HepG2 (cell line): ENCODE results near the gene SLC8A2. TPM values are rescaled to one million over a fixed set of nuclear protein-coding genes. Genes with fewer than 3 reads are reported as not detected.

Experiments
- ATAC-seq: fragments of 200-7000 bp; cut with Tn5 transposase; 3 replicates; pipeline ENCODE4 v1.9.1; 2020; ENCODE audit warnings: mild to moderate bottlenecking, moderate library complexity
- BruUV-seq: library from RNA; stranded (reverse); fragments of 400-500 nt; replicated peaks from 2 replicates; lab custom pipeline; 2021; lab: Mats Ljungman, UMichigan
- CTCF ChIA-PET: fragments of 300-600 bp; formaldehyde crosslinking; extraction: SDS; loops from one replicate; lab custom pipeline; 2021; ENCODE audit warnings: low total read pairs, inconsistent platforms, low intra/inter-chr PET ratio; lab: Yijun Ruan, JAX
- POLR2A ChIA-PET: fragments of 350-600 bp; sonication (Branson Sonifier 250); formaldehyde crosslinking; loops from one replicate; lab custom pipeline; 2020; ENCODE audit warnings: antibody characterized with exemption, inconsistent platforms; lab: Yijun Ruan, JAX
- DNase-seq: peaks from one replicate; pipeline ENCODE4 v3.0.0-alpha.2; 2015; ENCODE audit warnings: low spot score
- FAIRE-seq: peaks from 3 replicates; lab custom pipeline; 2011; peaks lifted over from hg19 to GRCh38; lab: Jason Lieb, UNC
- H2AFZ ChIP-seq: one replicate; pipeline ENCODE4 v1.6.1; 2011; ENCODE audit warnings: low read length, inconsistent platforms
- H3K27ac ChIP-seq: fragments of 300-600 bp; 3 replicates; pipeline ENCODE4 v1.8.0; 2011; ENCODE audit warnings: mixed run types, mild to moderate bottlenecking, mixed read lengths, low read length, inconsistent platforms; ENCODE audit not compliant: insufficient read depth; ENCODE audit errors: extremely low read length
- H3K27me3 ChIP-seq, 2 experiments: fragments of 200-600 bp in 1 of 2; 2 replicates in 1 of 2; 3 replicates in 1 of 2; pipeline versions ENCODE4 v1.6.0 to v1.8.0; 2011; ENCODE audit warnings: low read length in 2 of 2, mild to moderate bottlenecking in 2 of 2, moderate library complexity in 2 of 2, inconsistent platforms in 1 of 2; ENCODE audit not compliant: insufficient read depth in 2 of 2, control insufficient read depth in 1 of 2
- H3K36me3 ChIP-seq, 2 experiments: fragments of 200-600 bp in 1 of 2; replicated peaks in 1 of 2; 2 replicates in 1 of 2; 3 replicates in 1 of 2; pipeline versions ENCODE4 v1.5.1 to v1.8.0; 2011; ENCODE audit warnings: low read length in 2 of 2, inconsistent platforms in 1 of 2; ENCODE audit not compliant: insufficient read depth in 2 of 2, control insufficient read depth in 1 of 2
- H3K4me1 ChIP-seq: 2 replicates; pipeline ENCODE4 v1.5.1; 2012; ENCODE audit warnings: low read length, inconsistent platforms; ENCODE audit not compliant: insufficient read depth
- H3K4me2 ChIP-seq: 2 replicates; pipeline ENCODE4 v1.6.0; 2011; ENCODE audit warnings: low read depth, low read length, inconsistent platforms
- H3K4me3 ChIP-seq, 3 experiments: fragments of 200-600 bp in 1 of 3; sonication (generic), shearing (Covaris generic) in 1 of 3; replicated peaks in 1 of 3; 2 replicates each; pipeline ENCODE4 v1.5.1; 2011 to 2016; ENCODE audit warnings: low read length in 3 of 3, inconsistent platforms in 2 of 3, low read depth in 2 of 3, mild to moderate bottlenecking in 2 of 3, control low read depth in 1 of 3, mixed read lengths in 1 of 3; ENCODE audit not compliant: insufficient read depth in 1 of 3
- H3K79me2 ChIP-seq: one replicate; pipeline ENCODE4 v1.6.1; 2011; ENCODE audit warnings: low read length, inconsistent platforms; ENCODE audit not compliant: insufficient read depth
- H3K9ac ChIP-seq: 2 replicates; pipeline ENCODE4 v1.6.0; 2011; ENCODE audit warnings: mild to moderate bottlenecking, low read depth, low read length, inconsistent platforms; ENCODE audit not compliant: insufficient read depth
- H3K9me3 ChIP-seq: 2 replicates; pipeline ENCODE4 v1.5.1; 2012; ENCODE audit warnings: mild to moderate bottlenecking, low read length
- H4K20me1 ChIP-seq: 2 replicates; pipeline ENCODE4 v1.6.0; 2011; ENCODE audit warnings: inconsistent platforms, mild to moderate bottlenecking, low read length, moderate library complexity; ENCODE audit not compliant: insufficient read depth
- HDAC2 ChIP-seq: sonication (generic); formaldehyde crosslinking; IDR thresholded peaks from 2 replicates; pipeline ENCODE4 v1.4.0; 2020; ENCODE audit warnings: missing genetic modification reagents
- MAZ ChIP-seq, 2 experiments: sonication (generic) in 1 of 2; formaldehyde crosslinking in 1 of 2; IDR thresholded peaks; 2 replicates each; pipeline versions ENCODE4 v1.5.0 to v1.6.1; 2012 to 2020; ENCODE audit warnings: low read depth in 2 of 2, mild to moderate bottlenecking in 2 of 2, borderline replicate concordance in 1 of 2, improper control_type of control experiment in 1 of 2, low read length in 1 of 2, missing genetic modification reagents in 1 of 2, moderate library complexity in 1 of 2
- NFIC ChIP-seq: IDR thresholded peaks from 2 replicates; pipeline ENCODE4 v1.6.1; 2012; ENCODE audit warnings: mild to moderate bottlenecking, low read length, inconsistent platforms
- PHF5A ChIP-seq: IDR thresholded peaks from one replicate; pipeline ENCODE4 v1.6.1; 2018; ENCODE audit warnings: low read depth, missing genetic modification reagents; ENCODE audit not compliant: unreplicated experiment
- SSRP1 ChIP-seq: IDR thresholded peaks from 2 replicates; pipeline ENCODE4 v1.6.1; 2016; ENCODE audit warnings: control low read depth
- ZNF414 ChIP-seq: sonication (generic); formaldehyde crosslinking; IDR thresholded peaks from 2 replicates; pipeline ENCODE4 v1.5.0; 2020; ENCODE audit warnings: missing genetic modification reagents
- ZNF7 ChIP-seq: IDR thresholded peaks from 2 replicates; pipeline ENCODE4 v1.6.1; 2016; ENCODE audit warnings: missing biosample characterization, missing genetic modification reagents
- WGBS: methylation state at CpG from one replicate; pipeline ENCODE4 v1.1.6; 2017; ENCODE audit warnings: low lambda C conversion rate; 5-methylcytosine and 5-hydroxymethylcytosine counted together
- in situ Hi-C: cut with HindIII; loops from 2 replicates; pipeline ENCODE4 v1.10.0; 2017; ENCODE audit warnings: low pct_unique_long_range_greater_than_20kb; ENCODE audit not compliant: extremely low pct_ligation_motif_present
- intact Hi-C: fragments of 100-400 bp; cut with micrococcal nuclease; formaldehyde crosslinking; loops from one replicate; pipeline ENCODE4 v1.10.0; 2022; ENCODE audit not compliant: unreplicated experiment
- polyA plus RNA-seq, 8 experiments: library from polyadenylated mRNA; depleted of rRNA in 3 of 8; stranded (reverse) in 7 of 8; unstranded in 1 of 8; fragments of >200 nt; fragmentation: Illumina TruSeq in 4 of 8; extraction: Trizol in 4 of 8; gene quantifications; 2 replicates each; pipeline versions ENCODE4 v1.2.1 to v1.2.3, GENCODE V29; 2011 to 2016; ENCODE audit warnings: low read depth in 4 of 8, missing spikeins in 1 of 8, mixed read lengths in 1 of 8; ENCODE audit not compliant: insufficient read depth in 1 of 8
- total RNA-seq, 5 experiments: library from RNA; depleted of rRNA; stranded (reverse); fragments of >200 nt; fragmentation: Illumina TruSeq; extraction: Trizol; gene quantifications; 2 replicates each; pipeline ENCODE4 v1.2.3, GENCODE V29; 2016; ENCODE audit warnings: low read depth in 1 of 5
- TF ChIP-seq, protein P1 (sequence below): sonication (generic); formaldehyde crosslinking; IDR thresholded peaks from 2 replicates; pipeline ENCODE4 v1.5.1; 2020; ENCODE audit warnings: mild to moderate bottlenecking, missing genetic modification reagents, moderate library complexity

The SLC8A2 gene
- total and polyA plus RNA-seq, 2 of the 13 experiments (the other 11 are each of a cell fraction or from before 2014, with no cell fraction given), result 0.02 TPM; not detected in 1

- WGBS, result 79% methylated on average over 33 of the region's 39 CpGs
- H3K36me3 ChIP-seq, result no peaks in the 10 kb centered on the region
- TF ChIP-seq PHF5A (no peak), ZNF414 (CRISPR knock-in tag) (no peak), MAZ (IDR thresholded peaks at IDR 0.05; ENCODE audit: borderline replicate concordance, low read depth, low read length) (no peak), MAZ (CRISPR knock-in tag; IDR thresholded peaks at IDR 0.05; ENCODE audit: low read depth) (no peak), SSRP1 (CRISPR knock-in tag) (no peak)
- TF ChIP-seq, all 625 proteins: peak for 0
- no peaks in the 10 kb centered on the region for H3K9me3 ChIP-seq
- in situ Hi-C loops, result no loop called here
- ChIA-PET POLR2A (no interaction called here), CTCF (no interaction called here)
- no peaks in the 10 kb centered on the region for H4K20me1 ChIP-seq
- no peak overlapping the region for H3K4me2 ChIP-seq
- FAIRE-seq, result no peak
- no peaks in the 10 kb centered on the region for H3K27me3 ChIP-seq
- no peak overlapping the region for H2AFZ ChIP-seq
- no peaks in the 10 kb centered on the region for H3K79me2 ChIP-seq
- H3K27ac ChIP-seq, result no peak overlapping the region
- H3K4me1 ChIP-seq, result peaks cover 12% of the 10 kb centered on the region
- no peak for ATAC-seq
- no peak overlapping the region for H3K9ac ChIP-seq
- DNase-seq, result no peak
- no TSS peak for BruUV-seq
- intact Hi-C loops, result no loop called here
- no peak overlapping the region for H3K4me3 ChIP-seq
Measured at GRCh38 chr19:47479701-47480503, 8.2 kb upstream of the SLC8A2 start.

DNA sequence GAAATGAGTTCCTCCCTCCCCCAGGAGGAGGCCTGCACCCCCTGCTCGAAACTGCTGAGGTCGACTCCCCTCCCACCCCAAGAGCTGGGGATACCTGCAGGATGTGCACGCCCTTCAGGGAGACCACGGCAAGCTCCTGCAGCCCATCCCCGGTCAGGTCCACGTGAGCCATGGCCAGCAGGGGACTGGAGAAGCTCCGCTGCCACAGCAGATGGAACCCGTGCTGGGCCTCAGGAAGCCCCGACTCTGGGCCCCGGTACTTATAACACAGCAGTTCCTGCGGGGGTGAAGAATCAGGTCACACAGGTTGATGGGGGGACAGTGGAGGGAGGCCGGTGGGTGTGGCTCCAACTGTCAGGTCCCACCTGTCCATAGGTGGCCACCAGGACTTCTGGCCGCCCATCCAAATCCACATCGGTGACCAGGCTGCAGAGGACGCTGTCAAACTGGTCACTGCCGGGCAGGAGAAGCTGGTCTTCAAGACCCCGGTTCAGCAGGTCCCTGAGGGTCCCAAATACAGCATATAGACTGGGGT, 4.8 kb upstream of the SLC8A2 start:
- in situ Hi-C loops, result no loop called here
- ATAC-seq (no peak), DNase-seq (no peak), FAIRE-seq (no peak)
- no peaks in the 10 kb centered on the region for H3K79me2 ChIP-seq
- H3K27ac ChIP-seq, result no peak overlapping the region
- ChIA-PET POLR2A (no interaction called here), CTCF (no interaction called here)
- WGBS, result 72% methylated on average over 2 of the region's 17 CpGs
- H3K9ac ChIP-seq, result no peak overlapping the region
- peaks cover 0 to under 1% of the 10 kb centered on the region in 2 experiments; a peak in 2 of 5 replicates for H3K27me3 ChIP-seq
- H3K36me3 ChIP-seq, result no peaks in the 10 kb centered on the region
- TF ChIP-seq NFIC, result no peak
- no peak for TF ChIP-seq ZNF7
- TF ChIP-seq, protein P1, sequence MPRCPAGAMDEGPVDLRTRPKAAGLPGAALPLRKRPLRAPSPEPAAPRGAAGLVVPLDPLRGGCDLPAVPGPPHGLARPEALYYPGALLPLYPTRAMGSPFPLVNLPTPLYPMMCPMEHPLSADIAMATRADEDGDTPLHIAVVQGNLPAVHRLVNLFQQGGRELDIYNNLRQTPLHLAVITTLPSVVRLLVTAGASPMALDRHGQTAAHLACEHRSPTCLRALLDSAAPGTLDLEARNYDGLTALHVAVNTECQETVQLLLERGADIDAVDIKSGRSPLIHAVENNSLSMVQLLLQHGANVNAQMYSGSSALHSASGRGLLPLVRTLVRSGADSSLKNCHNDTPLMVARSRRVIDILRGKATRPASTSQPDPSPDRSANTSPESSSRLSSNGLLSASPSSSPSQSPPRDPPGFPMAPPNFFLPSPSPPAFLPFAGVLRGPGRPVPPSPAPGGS (CRISPR knock-in tag), result no peak
- no peak for TF ChIP-seq HDAC2 (CRISPR knock-in tag)
- no peaks in the 10 kb centered on the region for H4K20me1 ChIP-seq
- intact Hi-C loops, result no loop called here
- no peak overlapping the region for H2AFZ ChIP-seq
- H3K4me1 ChIP-seq, result peaks cover 6% of the 10 kb centered on the region; the same call in 1 of the 2 replicates
- no peaks in the 10 kb centered on the region for H3K9me3 ChIP-seq
- no peak overlapping the region for H3K4me3 ChIP-seq
- BruUV-seq, result no TSS peak
- no peak overlapping the region for H3K4me2 ChIP-seq
